COLO668 (cell line): Measurements from ENCODE around the gene UCK1.
A peak's percentile ranks its signal among the peaks of the same experiment; 100 is the strongest.

Source experiments
- DNase-seq: peaks from one replicate; lab custom pipeline; 2025; ENCODE audit not compliant: unreplicated experiment; lab: John Stamatoyannopoulos, UW

The UCK1 gene

GRCh38 chr9:131530920-131531832 is at the start of gene UCK1:
UCK1 (minus strand) TSS chr9:131531263; CDS start chr9:131531174, 89 bp downstream.
- peak; percentile 90 for DNase-seq

GRCh38 chr9:131580358-131580757 is 49.3 kb upstream of the UCK1 start:
- no peak for DNase-seq

- DNase-seq, result no peak
These were observed 48.7 kb upstream of the UCK1 start for GRCh38 chr9:131579789-131580211.

- no peak for DNase-seq
These were observed 47.9 kb upstream of the UCK1 start for GRCh38 chr9:131578731-131579504.

GRCh38 chr9:131578021-131578420 is 47.0 kb upstream of the UCK1 start:
- no peak for DNase-seq

GRCh38 chr9:131577005-131578000 is 46.2 kb upstream of the UCK1 start:
- no peak for DNase-seq

GRCh38 chr9:131575946-131576853 is 45.1 kb upstream of the UCK1 start:
- no peak for DNase-seq

GRCh38 chr9:131574730-131575640 is 43.9 kb upstream of the UCK1 start:
- DNase-seq, result no peak

- DNase-seq, result no peak
These were observed 36.8 kb upstream of the UCK1 start for GRCh38 chr9:131567910-131568309.

GRCh38 chr9:131566158-131566557 is 35.1 kb upstream of the UCK1 start:
- DNase-seq, result no peak

GRCh38 chr9:131565369-131565768 is 34.3 kb upstream of the UCK1 start:
- no peak for DNase-seq

- DNase-seq, result no peak
These were observed 31.2 kb upstream of the UCK1 start for GRCh38 chr9:131562032-131562959.

GRCh38 chr9:131559421-131560000 is 28.4 kb upstream of the UCK1 start:
- DNase-seq, result no peak

- DNase-seq, result no peak
These were observed 26.9 kb upstream of the UCK1 start for GRCh38 chr9:131557855-131558548.

- DNase-seq, result no peak
These were observed 25.0 kb upstream of the UCK1 start for GRCh38 chr9:131555841-131556673.

GRCh38 chr9:131554843-131555351 is 23.8 kb upstream of the UCK1 start:
- DNase-seq, result no peak
